Measurements from ENCODE around the gene ZNF362. TPM values are rescaled to one million over a fixed set of nuclear protein-coding genes. Genes with fewer than 3 reads are reported as not detected.

ZNF362 gene
- total and polyA plus RNA-seq, 2 experiments from 2014 or later = 11.0 to 12.9 TPM

DNA sequence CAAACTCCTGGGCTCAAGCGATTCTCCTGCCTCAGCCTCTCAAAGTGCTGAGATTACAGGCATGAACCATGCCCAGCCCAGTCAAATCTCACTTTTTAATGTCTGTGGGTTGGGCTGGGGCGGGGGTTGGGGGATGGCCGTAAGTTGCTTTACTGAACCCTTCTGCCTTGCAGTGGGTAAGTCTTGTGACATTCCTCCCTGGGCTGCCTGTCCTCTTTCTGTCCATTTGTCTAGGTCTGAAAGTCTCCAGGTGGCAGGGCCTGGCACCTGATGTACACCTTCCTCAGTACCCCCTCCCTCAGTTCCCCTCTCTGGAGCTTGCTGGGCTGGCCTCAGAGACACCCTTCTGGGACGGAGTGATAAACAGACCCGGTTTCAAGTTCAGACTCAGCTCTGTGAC is 13.3 kb downstream of the ZNF362 start:
- Histone ChIP-seq H3K36me3 (ENCODE audit: insufficient read depth) (no peaks in the 10 kb centered on the region), H3K79me2 (replicated peaks; ENCODE audit: insufficient read depth) (peaks cover 13% of the 10 kb centered on the region; the same call in 1 of the 2 replicates), H3K4me2 (no peak overlapping the region), H3K4me3 (no peak overlapping the region), H3K4me1 (ENCODE audit: insufficient read depth) (peaks cover 6% of the 10 kb centered on the region), H3K27ac (ENCODE audit: low read depth) (no peak overlapping the region), H3F3A (replicated peaks; ENCODE audit: low read depth) (no peaks in the 10 kb centered on the region), H4K20me1 (replicated peaks; ENCODE audit: insufficient read depth) (peaks cover 11% of the 10 kb centered on the region), H3K9me2 (ENCODE audit: insufficient read depth) (no peaks in the 10 kb centered on the region), H2AFZ (no peak overlapping the region), H3K27me3 (ENCODE audit: insufficient read depth) (no peaks in the 10 kb centered on the region)
- peaks cover 10% of the 10 kb centered on the region for H3K27me3 Mint-ChIP-seq (ENCODE audit: insufficient read depth, low read depth, poor library complexity)
- ATAC-seq (no peak), DNase-seq (ENCODE audit: low spot score) (no peak)
- no peaks in the 10 kb centered on the region for H3K9me3 Mint-ChIP-seq
- H3K4me1 Mint-ChIP-seq = peaks cover 49% of the 10 kb centered on the region
- peaks cover 11% of the 10 kb centered on the region for H3K36me3 Mint-ChIP-seq (ENCODE audit: low read depth)
- TF ChIP-seq, protein P1, sequence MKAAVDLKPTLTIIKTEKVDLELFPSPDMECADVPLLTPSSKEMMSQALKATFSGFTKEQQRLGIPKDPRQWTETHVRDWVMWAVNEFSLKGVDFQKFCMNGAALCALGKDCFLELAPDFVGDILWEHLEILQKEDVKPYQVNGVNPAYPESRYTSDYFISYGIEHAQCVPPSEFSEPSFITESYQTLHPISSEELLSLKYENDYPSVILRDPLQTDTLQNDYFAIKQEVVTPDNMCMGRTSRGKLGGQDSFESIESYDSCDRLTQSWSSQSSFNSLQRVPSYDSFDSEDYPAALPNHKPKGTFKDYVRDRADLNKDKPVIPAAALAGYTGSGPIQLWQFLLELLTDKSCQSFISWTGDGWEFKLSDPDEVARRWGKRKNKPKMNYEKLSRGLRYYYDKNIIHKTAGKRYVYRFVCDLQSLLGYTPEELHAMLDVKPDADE (IDR thresholded peaks at IDR 0.05) = no peak
- TF ChIP-seq, protein P2, sequence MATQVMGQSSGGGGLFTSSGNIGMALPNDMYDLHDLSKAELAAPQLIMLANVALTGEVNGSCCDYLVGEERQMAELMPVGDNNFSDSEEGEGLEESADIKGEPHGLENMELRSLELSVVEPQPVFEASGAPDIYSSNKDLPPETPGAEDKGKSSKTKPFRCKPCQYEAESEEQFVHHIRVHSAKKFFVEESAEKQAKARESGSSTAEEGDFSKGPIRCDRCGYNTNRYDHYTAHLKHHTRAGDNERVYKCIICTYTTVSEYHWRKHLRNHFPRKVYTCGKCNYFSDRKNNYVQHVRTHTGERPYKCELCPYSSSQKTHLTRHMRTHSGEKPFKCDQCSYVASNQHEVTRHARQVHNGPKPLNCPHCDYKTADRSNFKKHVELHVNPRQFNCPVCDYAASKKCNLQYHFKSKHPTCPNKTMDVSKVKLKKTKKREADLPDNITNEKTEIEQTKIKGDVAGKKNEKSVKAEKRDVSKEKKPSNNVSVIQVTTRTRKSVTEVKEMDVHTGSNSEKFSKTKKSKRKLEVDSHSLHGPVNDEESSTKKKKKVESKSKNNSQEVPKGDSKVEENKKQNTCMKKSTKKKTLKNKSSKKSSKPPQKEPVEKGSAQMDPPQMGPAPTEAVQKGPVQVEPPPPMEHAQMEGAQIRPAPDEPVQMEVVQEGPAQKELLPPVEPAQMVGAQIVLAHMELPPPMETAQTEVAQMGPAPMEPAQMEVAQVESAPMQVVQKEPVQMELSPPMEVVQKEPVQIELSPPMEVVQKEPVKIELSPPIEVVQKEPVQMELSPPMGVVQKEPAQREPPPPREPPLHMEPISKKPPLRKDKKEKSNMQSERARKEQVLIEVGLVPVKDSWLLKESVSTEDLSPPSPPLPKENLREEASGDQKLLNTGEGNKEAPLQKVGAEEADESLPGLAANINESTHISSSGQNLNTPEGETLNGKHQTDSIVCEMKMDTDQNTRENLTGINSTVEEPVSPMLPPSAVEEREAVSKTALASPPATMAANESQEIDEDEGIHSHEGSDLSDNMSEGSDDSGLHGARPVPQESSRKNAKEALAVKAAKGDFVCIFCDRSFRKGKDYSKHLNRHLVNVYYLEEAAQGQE (IDR thresholded peaks at IDR 0.05; ENCODE audit: unreplicated experiment) = no peak
- TF ChIP-seq CREB1 (CRISPR knock-in tag; IDR thresholded peaks at IDR 0.05; ENCODE audit: low read depth) (no peak), STAT1 (IDR thresholded peaks at IDR 0.05; ENCODE audit: unreplicated experiment) (no peak)
- no peak overlapping the region for H3K27ac Mint-ChIP-seq
- H3K4me3 Mint-ChIP-seq = no peak overlapping the region

DNA sequence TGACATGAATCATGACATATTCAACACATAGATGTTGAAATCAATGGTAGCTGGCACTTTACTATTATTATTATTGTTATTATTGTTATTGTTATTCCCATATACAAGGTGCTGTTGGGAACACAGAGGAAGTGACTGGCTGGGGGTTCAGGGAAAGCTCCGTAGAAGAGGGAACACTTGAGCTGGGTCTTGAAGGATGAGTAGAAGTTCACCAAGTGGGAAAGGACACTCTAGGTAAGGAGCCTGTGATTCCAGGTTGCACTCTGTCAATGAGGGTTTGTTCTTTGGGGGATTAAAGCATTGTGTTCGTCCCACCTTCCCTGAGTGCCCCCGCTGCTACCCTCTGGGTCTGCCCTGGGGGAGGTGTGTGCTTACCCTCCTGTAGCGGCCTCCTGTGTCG is 14.1 kb downstream of the ZNF362 start:
- ATAC-seq (no peak), DNase-seq (ENCODE audit: low spot score) (no peak)
- H2AFZ ChIP-seq = no peak overlapping the region
- Mint-ChIP-seq H3K36me3 (ENCODE audit: low read depth) (peaks cover 11% of the 10 kb centered on the region), H3K4me3 (no peak overlapping the region), H3K4me1 (peaks cover 53% of the 10 kb centered on the region), H3K9me3 (no peaks in the 10 kb centered on the region), H3K27me3 (ENCODE audit: insufficient read depth, low read depth, poor library complexity) (peaks cover 12% of the 10 kb centered on the region), H3K27ac (no peak overlapping the region)
- H4K20me1 ChIP-seq (replicated peaks; ENCODE audit: insufficient read depth) = peaks cover 9% of the 10 kb centered on the region
- no peaks in the 10 kb centered on the region for H3K9me2 ChIP-seq (ENCODE audit: insufficient read depth)
- H3K36me3 ChIP-seq (ENCODE audit: insufficient read depth) = no peaks in the 10 kb centered on the region
- TF ChIP-seq ZNF331 (CRISPR knock-in tag; IDR thresholded peaks at IDR 0.05; ENCODE audit: low read depth) (no peak), EZH2 (IDR thresholded peaks at IDR 0.05; ENCODE audit: low read depth, unreplicated experiment) (no peak), NANOG (IDR thresholded peaks at IDR 0.05; ENCODE audit: borderline replicate concordance) (no peak), ZNF114 (CRISPR knock-in tag; IDR thresholded peaks at IDR 0.05) (no peak)
- TF ChIP-seq, protein P1 (IDR thresholded peaks at IDR 0.05) = no peak
- TF ChIP-seq, protein P2 (IDR thresholded peaks at IDR 0.05; ENCODE audit: unreplicated experiment) = no peak
- TF ChIP-seq, protein P3, sequence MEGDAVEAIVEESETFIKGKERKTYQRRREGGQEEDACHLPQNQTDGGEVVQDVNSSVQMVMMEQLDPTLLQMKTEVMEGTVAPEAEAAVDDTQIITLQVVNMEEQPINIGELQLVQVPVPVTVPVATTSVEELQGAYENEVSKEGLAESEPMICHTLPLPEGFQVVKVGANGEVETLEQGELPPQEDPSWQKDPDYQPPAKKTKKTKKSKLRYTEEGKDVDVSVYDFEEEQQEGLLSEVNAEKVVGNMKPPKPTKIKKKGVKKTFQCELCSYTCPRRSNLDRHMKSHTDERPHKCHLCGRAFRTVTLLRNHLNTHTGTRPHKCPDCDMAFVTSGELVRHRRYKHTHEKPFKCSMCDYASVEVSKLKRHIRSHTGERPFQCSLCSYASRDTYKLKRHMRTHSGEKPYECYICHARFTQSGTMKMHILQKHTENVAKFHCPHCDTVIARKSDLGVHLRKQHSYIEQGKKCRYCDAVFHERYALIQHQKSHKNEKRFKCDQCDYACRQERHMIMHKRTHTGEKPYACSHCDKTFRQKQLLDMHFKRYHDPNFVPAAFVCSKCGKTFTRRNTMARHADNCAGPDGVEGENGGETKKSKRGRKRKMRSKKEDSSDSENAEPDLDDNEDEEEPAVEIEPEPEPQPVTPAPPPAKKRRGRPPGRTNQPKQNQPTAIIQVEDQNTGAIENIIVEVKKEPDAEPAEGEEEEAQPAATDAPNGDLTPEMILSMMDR (conservative IDR thresholded peaks at IDR 0.05; ENCODE audit: low read depth in 2 of 2) = no peak
- H3K4me1 ChIP-seq (ENCODE audit: insufficient read depth) = peaks cover 10% of the 10 kb centered on the region
- peaks cover 17% of the 10 kb centered on the region; the same call in 1 of the 2 replicates for H3K79me2 ChIP-seq (replicated peaks; ENCODE audit: insufficient read depth)
- no peaks in the 10 kb centered on the region for H3F3A ChIP-seq (replicated peaks; ENCODE audit: low read depth)
- H3K4me2 ChIP-seq = no peak overlapping the region
- H3K27me3 ChIP-seq (ENCODE audit: insufficient read depth) = no peaks in the 10 kb centered on the region
- no peak overlapping the region for H3K27ac ChIP-seq (ENCODE audit: low read depth)
- no peak overlapping the region for H3K4me3 ChIP-seq
